ENCODE data around the gene MLLT6. TPM values are rescaled to one million over a fixed set of nuclear protein-coding genes. Genes with fewer than 3 reads are reported as not detected.

MLLT6 gene
- total and polyA plus RNA-seq, 2 of the 13 experiments (the other 11 are each of a cell fraction or from before 2014, with no cell fraction given), result 50.7 to 69.5 TPM

- TF ChIP-seq ZUFSP (CRISPR knock-in tag; IDR thresholded peaks at IDR 0.05; ENCODE audit: borderline replicate concordance) (0 out of 2 replicates have a peak, but pooled peaks have one; percentile 14), ZNF564 (CRISPR knock-in tag; IDR thresholded peaks at IDR 0.05) (peak; percentile 50; the same call in 1 of the 2 replicates), TCF12 (IDR thresholded peaks at IDR 0.05) (no peak), TCF12 (CRISPR knock-in tag; IDR thresholded peaks at IDR 0.05) (peak; percentile 85), TERF1 (CRISPR knock-in tag; IDR thresholded peaks at IDR 0.05) (no peak), ZNF333 (CRISPR knock-in tag; IDR thresholded peaks at IDR 0.05; ENCODE audit: borderline replicate concordance) (peak; percentile 97), ZNF749 (CRISPR knock-in tag; IDR thresholded peaks at IDR 0.05; ENCODE audit: borderline replicate concordance) (peak; percentile 63), DMAP1 (CRISPR knock-in tag; IDR thresholded peaks at IDR 0.05) (peak; percentile 76; the same call in 1 of the 2 replicates), THAP8 (CRISPR knock-in tag; IDR thresholded peaks at IDR 0.05; ENCODE audit: borderline replicate concordance) (0 out of 2 replicates have a peak, but pooled peaks have one; percentile 59), ARNTL (CRISPR knock-in tag; IDR thresholded peaks at IDR 0.05) (peak; percentile 3), ZNF142 (CRISPR knock-in tag; IDR thresholded peaks at IDR 0.05) (peak; percentile 100), ZSCAN29 (CRISPR knock-in tag; conservative IDR thresholded peaks at IDR 0.05) (no peak), MATR3 (CRISPR knock-in tag; IDR thresholded peaks at IDR 0.05) (no peak), ZNF180 (CRISPR knock-in tag; IDR thresholded peaks at IDR 0.05; ENCODE audit: borderline replicate concordance, low read depth) (no peak), ZFP37 (CRISPR knock-in tag; IDR thresholded peaks at IDR 0.05; ENCODE audit: borderline replicate concordance) (no peak), MIER3 (CRISPR knock-in tag; IDR thresholded peaks at IDR 0.05; ENCODE audit: borderline replicate concordance) (0 out of 2 replicates have a peak, but pooled peaks have one; percentile 15), ARHGAP35 (CRISPR knock-in tag; IDR thresholded peaks at IDR 0.05; ENCODE audit: borderline replicate concordance) (no peak; the same call in 1 of the 2 replicates), DR1 (CRISPR knock-in tag; IDR thresholded peaks at IDR 0.05) (peak; percentile 84; the same call in 1 of the 2 replicates), U2AF1 (optimal IDR thresholded peaks at IDR 0.05; ENCODE audit: low read depth, low read length) (peak; percentile 40)
Observed at GRCh38 chr17:38702166-38702915, 2.7 kb upstream of the MLLT6 start (continued).

All from HepG2 (cell line).